IPS DF 19.7 (cell line): ENCODE data around the gene SMIM17.

Experiments
- DNase-seq: peaks from one replicate; pipeline ENCODE4 v3.0.0-alpha.2; 2013; ENCODE audit warnings: low read depth, low spot score

Gene SMIM17

DNA sequence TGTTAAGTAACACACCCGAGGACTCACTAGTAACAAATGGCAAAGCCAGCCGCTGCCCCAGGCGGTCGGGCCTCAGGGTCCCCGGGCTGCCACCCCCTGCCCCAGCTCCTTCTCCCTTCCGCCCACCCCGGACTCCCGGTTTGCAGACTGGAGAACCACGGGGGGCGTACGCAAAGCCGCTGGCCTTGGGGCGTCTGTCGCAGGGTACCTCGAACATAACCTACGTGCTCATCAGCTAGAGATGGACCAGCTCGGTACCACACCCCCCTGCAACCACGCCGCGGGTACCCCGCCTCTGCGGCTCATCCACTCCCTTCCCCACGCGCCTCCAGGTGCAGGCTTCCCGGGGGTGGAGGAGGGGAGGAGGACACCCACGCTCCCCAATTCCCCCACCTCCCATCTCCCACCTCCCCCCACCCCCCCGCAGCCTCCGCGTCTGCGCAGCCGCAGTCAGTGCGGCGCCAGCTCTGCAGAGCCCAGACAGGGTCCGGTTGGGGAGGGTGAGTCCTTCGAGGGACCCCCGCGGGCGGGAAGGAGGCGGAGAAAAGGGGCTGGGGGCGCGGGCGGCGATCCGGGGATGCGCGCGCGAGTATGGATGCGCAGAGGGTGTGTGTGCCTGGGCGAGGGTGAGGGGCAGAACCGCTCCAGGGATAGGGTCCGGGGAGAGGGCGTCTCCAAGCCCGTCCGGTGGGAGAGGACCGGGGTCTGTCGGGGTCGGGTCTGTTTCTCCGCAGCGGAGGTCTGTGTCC is at the start of gene SMIM17:
SMIM17 (plus strand) TSS at position 449 of the 749 bp plus-strand sequence. CDS start 2,509 bp downstream, outside the sequence.
- DNase-seq, result no peak

GRCh38 chr19:56594446-56594782 is 48.5 kb upstream of the SMIM17 start:
- DNase-seq, result no peak

DNA sequence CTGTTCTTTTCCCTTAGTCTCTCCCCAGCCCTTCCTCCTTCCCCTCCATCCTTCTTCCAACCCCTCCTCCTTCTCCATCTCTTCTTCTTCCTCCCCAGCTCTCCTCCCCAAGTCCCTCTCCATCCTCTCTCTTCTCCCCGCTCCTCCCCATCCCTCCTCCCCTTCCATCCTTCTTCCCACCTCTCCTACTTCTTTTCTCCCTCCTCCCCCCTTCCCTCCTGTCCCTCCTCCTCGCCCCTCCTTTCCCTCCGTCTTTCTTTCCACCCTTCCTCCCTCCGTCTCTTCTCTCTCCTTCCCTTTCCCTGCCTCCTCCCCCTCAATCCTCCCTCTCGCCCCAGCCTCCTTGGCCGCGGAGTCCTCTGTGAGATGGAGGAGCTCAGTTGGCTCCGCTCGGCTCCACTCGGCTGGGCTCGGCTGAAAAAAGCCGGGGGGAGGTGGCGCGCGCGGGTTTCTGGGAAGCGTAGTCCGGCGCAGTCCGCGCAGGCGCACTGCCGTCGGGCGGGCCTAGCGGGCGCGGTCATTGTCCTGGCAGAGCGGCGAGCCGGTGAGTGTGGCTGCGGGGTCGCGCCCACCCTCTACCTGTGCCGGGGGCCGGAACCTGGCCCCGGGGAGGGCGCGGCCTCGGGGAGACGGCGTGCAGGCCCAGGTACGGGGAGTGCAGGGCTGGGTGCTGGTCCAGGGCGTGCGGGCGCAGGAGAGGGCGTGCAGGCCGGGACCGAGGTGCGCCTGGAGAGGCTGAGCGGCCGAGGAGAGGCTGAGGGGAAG is 48.0 kb upstream of the SMIM17 start, which contains the start of gene ZNF71:
ZNF71 (plus strand) TSS at position 520 of the 765 bp plus-strand sequence. CDS start 6,257 bp downstream, outside the sequence.
- peak; percentile 59 for DNase-seq

DNA sequence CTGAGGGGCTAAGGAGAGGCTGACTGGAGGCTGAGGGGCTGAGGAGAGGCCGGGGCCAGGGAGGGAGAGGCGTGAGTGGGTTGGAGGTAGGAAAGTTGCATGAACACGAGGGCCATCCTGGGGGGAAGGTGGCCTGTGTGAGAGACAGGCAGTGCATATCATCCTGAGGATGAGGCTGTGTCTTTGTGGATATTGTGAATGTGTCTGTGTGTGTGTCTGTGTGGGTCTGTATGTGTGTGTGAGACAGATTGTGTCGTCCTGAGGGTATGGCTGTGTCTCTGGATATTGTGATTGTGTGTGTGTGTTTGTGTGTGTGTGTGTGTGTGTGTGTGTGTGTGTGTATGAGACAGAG is 47.4 kb upstream of the SMIM17 start:
- DNase-seq, result no peak

DNA sequence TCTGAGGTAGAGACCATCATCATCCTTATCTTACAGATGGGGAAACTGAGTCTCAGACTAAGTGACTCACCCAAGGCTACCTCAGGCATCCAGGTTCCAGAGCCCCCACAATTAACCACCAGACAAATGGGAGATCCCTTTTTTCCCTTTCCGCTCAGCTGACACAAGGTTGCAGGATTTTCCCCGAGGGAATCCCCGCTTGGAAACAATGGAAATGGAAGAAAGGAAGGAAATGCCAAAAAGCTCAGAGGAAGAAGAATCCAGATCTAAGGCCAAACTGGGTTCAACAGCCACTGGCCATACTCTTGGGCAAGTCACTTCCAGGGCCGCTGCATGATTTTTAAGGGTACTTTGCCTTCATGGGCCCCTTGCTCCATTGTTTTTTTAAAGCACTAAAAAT is 46.3 kb upstream of the SMIM17 start:
- no peak for DNase-seq

- no peak for DNase-seq
Measured at GRCh38 chr19:56597696-56598095, 45.3 kb upstream of the SMIM17 start.

DNA sequence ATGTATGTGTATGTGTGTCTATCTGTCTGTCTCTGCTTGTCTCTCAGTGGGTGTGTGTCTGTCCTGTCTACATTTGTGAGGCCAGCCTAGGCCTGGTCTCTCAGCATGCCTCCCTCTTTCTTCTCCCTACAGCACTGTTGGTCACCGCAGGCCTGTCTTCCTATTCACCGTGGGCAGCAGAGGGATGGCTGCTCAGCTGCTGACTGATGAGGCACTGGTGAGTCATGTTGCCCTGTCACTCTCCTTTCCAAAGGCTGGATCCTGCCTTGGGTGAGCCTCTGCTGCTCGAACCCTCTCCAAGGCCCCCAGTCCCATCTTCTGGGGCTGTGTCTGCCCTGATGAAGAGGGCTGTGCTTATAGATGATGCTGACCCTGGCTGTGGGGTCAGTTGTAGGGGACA is 41.6 kb upstream of the SMIM17 start:
- DNase-seq, result no peak

DNA sequence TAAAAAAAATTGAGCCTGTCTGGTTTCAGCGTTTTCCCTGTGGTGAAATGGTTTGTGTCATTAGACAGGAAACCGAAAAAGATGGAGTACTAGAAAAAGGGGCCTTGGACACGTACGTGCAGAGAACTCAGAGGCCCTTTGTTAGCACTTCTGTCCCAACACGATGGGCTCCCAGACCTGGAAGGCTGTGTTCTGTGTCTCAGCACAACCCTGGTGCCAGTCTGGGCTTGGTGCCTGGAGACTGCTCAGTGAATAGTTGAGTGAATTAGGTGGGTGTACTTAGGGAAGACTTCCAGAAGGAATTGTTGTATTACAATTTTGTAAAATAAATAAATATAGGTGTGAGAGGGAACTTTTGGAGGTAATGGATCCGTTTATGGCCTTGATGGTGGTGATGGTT is 39.1 kb upstream of the SMIM17 start:
- DNase-seq, result no peak

GRCh38 chr19:56608274-56608964 is 34.5 kb upstream of the SMIM17 start:
- DNase-seq, result no peak

- DNase-seq, result no peak
Measured at GRCh38 chr19:56611288-56611687, 31.7 kb upstream of the SMIM17 start.

GRCh38 chr19:56612737-56613136 is 30.2 kb upstream of the SMIM17 start:
- DNase-seq, result no peak

- DNase-seq, result no peak
Measured at GRCh38 chr19:56613639-56614038, 29.3 kb upstream of the SMIM17 start.

DNA sequence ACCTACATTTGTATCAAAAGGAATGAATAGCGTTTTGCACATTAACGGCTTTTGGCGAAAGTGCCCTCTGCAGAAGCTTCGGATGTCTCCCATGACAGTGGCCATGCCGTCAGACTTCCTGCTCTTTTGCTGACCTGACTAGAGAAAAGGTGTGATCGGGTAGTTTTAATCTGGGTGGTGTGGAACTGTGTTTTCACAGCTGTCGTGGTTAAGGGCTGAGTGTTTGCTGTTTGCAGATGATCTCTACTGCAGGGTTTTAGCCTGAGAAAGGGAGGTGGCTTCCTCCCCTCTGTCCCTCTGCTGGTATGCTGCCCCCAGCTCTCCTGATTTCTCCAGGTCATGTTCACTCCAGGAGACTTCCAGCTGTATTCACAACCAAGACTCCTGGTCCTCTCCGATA is 25.4 kb upstream of the SMIM17 start:
- DNase-seq, result no peak

GRCh38 chr19:56619121-56619520 is 23.8 kb upstream of the SMIM17 start:
- DNase-seq, result no peak

DNA sequence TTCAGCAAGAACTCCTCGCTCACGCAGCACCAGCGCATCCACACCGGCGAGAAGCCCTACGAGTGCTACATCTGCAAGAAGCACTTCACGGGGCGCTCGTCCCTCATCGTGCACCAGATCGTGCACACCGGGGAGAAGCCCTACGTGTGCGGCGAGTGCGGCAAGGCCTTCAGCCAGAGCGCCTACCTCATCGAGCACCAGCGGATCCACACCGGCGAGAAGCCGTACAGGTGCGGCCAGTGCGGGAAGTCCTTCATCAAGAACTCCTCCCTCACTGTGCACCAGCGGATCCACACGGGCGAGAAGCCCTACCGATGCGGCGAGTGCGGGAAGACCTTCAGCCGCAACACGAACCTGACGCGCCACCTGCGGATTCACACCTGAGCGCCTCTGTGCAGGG is 20.6 kb upstream of the SMIM17 start:
- no peak for DNase-seq

DNA sequence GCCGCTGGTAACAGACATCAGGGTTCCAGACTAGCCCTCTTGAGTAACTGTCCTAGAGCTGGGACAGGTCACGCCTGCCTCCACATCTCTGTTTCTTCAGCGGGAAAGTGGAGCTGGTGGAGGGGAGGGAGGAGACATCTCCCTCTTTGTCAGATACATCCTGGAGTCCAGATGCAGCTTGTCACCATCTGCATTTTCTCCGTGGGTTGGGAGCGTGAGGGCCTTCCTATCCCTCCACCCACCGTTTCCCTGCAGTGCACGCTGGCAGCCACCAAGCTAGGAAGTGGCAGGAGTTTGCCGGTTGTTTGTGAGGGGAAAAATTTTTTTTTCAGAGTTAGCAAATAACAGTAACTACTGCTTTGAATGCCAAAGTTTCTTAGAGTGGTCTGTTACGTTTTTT is 20.0 kb upstream of the SMIM17 start:
- DNase-seq, result no peak

GRCh38 chr19:56625708-56626107 is 17.3 kb upstream of the SMIM17 start:
- DNase-seq, result no peak

GRCh38 chr19:56633021-56633420 is 9.9 kb upstream of the SMIM17 start:
- DNase-seq, result no peak

DNA sequence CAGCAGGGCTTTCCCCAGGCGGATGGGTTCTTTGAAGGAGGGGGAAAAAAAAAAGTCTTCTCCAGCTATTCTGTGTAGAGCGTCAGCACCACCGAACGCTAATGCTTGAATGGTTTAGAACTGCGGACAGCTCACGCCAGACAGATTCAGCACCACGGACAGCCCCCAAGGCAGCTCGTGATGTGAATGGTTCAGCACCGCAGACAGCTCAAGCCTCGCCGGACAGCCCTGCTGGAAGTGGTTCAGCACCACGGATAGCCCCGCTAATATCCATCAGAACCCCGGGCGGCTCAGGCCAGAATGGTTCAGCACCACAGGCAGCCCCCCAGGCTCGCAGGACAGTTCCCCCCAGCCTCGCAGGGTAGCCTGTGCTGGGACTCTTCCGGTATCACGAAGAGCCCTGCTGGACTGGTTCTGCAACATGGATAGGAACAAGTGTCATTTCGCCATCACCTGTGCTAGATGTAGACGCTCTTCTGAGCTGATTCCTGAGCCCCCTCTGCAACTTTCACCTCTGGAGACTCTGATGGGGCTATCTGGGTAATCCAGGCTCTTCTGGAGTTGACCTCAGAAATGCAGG is 4.9 kb upstream of the SMIM17 start:
- DNase-seq, result peak; percentile 42

DNA sequence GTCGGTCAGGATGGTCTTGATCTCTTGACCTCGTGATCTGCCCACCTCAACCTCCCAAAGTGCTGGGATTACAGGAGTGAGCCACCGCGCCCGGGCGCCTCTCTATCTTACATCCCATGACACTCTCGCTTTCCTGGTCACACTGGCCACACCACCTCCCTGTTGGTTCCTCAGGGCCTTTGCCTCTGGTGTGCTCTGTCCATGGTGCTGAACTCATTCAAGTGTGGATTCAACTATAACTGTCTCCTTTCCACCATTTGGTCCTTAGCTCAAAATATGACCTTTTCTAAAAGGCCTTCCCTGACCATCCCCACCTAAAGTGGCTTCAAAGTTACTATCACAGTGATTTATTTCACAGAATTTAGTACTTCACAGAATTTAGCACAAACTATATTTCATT is 3.7 kb upstream of the SMIM17 start:
- DNase-seq, result no peak

DNA sequence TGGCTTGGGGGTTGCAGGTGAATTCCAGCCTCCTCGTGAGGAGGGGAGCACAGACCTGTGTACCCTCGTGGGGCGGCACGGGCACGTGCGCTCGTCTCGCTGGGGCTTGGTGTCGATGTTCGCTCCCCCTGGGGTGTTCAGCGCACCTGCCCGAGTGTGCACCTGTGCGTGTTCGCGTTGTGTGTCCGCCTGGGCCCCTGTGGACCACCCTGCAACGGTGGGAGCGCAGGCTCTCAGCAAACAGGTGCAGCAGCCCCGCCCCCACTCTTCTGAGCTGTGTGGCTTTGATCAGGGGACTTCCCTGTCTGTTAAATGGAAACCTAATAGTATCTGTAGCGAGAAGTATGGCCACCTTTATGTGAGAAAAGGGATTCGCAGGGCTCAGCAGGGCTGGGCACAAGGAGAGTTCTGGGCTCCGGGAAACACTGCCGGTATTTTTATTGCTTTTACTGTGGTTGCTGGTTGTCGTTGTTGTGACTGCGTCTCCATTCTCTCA is 549 bp downstream of the SMIM17 start:
- DNase-seq, result no peak

- DNase-seq, result no peak
Measured at GRCh38 chr19:56654151-56654550, 11.2 kb downstream of the SMIM17 start.
